ENCODE data around the gene TRABD2B.

TRABD2B gene

DNA sequence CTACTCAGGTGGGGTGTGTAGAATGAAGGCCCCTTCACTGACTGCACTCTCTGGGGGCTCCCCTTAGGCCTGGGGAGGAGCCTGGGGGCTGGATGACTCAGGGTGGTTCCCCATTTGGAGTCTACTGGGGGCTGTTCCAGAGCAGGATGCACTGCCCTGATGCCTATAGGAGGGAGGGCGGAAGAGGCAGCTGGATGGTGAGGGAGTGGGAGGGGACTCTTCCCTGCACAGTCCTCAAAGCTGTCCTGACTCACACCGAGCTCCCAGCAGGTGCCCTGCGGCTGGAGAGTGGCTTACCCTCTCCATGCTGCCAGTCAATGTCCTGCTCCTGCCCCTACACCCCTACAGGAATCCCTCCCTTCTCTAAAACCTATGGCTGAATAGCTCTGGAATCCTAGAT is 204.4 kb downstream of the TRABD2B start:
- DNase-seq (ENCODE audit: low read depth): no peak
- no peak for TF ChIP-seq CTCF (IDR thresholded peaks at IDR 0.05; ENCODE audit: control insufficient read depth, extremely low read depth, insufficient read depth)
- no peak overlapping the region for H3K4me3 ChIP-seq (ENCODE audit: low read depth, low read length)

DNA sequence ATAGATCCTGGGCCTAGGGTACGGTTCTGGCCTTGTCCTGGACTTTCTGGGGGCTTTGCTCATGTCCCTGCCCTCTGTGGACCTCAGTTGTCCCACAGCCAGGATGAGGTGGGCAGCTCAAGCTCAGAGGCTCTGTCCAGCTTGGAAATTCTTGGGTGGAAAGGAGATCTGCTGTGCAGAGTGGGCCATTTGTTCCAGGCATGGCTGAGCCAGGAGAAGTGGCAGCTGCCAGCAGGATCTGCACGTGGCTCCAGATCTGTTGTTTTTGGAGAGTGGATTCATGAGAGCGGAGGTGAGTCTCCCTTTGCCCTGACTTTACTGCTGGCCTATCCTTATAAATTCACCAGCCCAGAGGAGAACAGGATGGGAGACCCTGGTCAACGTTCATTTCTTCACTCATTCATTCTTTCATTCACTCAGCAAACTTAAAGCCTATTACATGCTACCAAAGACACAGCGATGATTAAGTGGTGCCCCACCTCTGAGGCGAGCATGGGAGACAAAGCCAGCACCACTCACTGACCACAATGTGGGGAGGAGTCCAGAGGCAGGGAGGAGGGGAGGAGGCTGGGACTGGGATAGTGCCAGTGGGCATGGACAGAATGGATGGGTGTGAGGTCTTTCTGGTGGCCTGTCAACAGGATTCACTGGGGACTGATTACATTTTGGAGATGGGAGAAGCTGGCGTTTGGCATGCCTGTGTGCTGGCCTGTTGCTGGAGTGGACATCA is 205.1 kb downstream of the TRABD2B start:
- no peak overlapping the region for H3K4me3 ChIP-seq (ENCODE audit: low read depth, low read length)
- no peak for TF ChIP-seq CTCF (IDR thresholded peaks at IDR 0.05; ENCODE audit: control insufficient read depth, extremely low read depth, insufficient read depth)
- DNase-seq (ENCODE audit: low read depth): no peak

- no peak for DNase-seq (ENCODE audit: low read depth)
- H3K4me3 ChIP-seq (ENCODE audit: low read depth, low read length): no peak overlapping the region
- no peak for TF ChIP-seq CTCF (IDR thresholded peaks at IDR 0.05; ENCODE audit: control insufficient read depth, extremely low read depth, insufficient read depth)
Observed at GRCh38 chr1:47788761-47789160, 208.4 kb downstream of the TRABD2B start.

DNA sequence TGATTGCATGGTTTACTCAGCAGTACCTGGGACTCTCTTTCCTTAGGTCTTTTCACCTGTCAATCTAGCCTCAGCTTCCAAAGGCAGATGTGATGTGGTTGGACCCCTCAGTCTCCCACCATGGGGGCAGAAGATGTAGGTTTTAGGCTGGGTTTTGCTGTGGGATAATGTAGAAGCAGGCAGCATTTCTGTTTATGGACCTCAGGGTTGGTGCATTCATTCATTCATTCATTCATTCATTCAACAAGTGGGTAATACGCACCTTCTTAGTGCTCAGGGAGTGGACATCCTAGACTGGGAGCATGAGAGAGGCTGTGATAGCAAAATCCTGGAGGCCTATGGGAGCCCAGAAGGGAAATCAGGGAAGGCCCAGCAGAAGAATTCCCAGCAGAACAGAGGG is 209.6 kb downstream of the TRABD2B start:
- no peak for TF ChIP-seq CTCF (IDR thresholded peaks at IDR 0.05; ENCODE audit: control insufficient read depth, extremely low read depth, insufficient read depth)
- H3K4me3 ChIP-seq (ENCODE audit: low read depth, low read length): no peak overlapping the region
- DNase-seq (ENCODE audit: low read depth): no peak

GRCh38 chr1:47786316-47786715 is 210.9 kb downstream of the TRABD2B start:
- H3K4me3 ChIP-seq (ENCODE audit: low read depth, low read length): no peak overlapping the region
- no peak for TF ChIP-seq CTCF (IDR thresholded peaks at IDR 0.05; ENCODE audit: control insufficient read depth, extremely low read depth, insufficient read depth)
- no peak for DNase-seq (ENCODE audit: low read depth)

DNA sequence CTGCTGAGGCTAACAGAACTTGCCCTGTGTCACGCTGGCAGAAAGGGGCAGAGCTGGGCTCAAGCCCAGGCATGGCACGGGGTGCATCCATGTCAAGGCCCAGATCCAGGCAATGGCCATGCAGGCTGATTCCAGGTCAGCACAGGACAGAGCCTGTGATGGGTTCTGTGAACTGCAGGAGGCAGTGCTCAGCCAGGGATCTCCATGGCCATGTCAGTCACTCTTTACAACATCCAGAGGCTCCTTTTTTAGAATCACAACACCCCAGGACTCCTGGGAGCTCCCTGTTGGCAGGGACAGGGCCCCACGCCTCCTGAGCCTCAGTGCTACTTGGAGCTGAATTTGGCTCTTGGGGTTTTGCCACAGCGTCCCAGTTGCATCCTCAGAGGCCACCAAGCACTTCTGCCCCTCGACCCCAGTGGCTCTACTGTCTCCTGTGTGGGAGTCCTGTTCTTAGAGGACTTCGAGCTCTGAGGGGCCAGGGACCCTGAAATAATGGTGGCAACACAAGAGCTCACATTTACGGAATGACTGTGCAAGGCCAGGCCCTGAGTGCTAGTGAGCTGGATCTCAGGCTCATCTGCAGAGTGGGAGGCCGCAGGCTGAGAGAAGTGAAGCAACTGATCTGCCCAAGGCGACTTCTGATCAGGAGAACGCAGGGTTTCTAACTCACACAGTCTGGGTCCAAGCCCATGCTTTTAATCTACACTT is 211.5 kb downstream of the TRABD2B start:
- DNase-seq (ENCODE audit: low read depth): no peak
- peak; percentile 51 for TF ChIP-seq CTCF (IDR thresholded peaks at IDR 0.05; ENCODE audit: control insufficient read depth, extremely low read depth, insufficient read depth)
- no peak overlapping the region for H3K4me3 ChIP-seq (ENCODE audit: low read depth, low read length)
